ENCODE results near the gene L3MBTL1. TPM values are rescaled to one million over a fixed set of nuclear protein-coding genes. Genes with fewer than 3 reads are reported as not detected.

L3MBTL1 gene
- polyA plus RNA-seq, 3 donors, result 0.31 to 9.0 (median 0.36) TPM

DNA sequence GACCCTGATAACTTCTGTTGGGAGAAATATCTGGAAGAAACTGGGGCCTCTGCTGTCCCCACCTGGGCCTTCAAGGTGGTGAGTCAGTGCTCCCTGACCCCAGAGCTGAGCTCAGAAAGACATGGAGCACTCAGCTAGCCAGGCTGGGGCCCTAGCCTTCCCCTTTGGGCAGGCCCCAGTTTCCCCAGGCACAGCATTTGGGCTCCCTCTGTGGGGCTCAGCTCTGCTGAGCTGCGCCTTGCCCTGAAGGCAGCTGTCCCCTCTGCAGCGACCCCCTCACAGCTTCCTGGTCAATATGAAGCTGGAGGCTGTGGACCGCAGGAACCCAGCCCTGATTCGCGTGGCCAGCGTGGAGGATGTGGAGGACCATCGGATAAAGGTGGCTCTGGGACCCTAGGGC is 26.5 kb downstream of the L3MBTL1 start:
- no peak overlapping the region for H3K27ac ChIP-seq (ENCODE audit: low read depth in 1 of 2, low read length in 2 of 2)
- no peaks in the 10 kb centered on the region for H4K20me1 ChIP-seq (ENCODE audit: insufficient read depth, low read length)
- H3K27me3 Mint-ChIP-seq (ENCODE audit: low read depth in 3 of 3), result peaks cover 0 to 1% (median 0%) of the 10 kb centered on the region in 3 donors
- no peak for DNase-seq
- no peaks in the 10 kb centered on the region for H3K27me3 ChIP-seq (ENCODE audit: control insufficient read depth in 2 of 2, insufficient read depth in 2 of 2, low read length in 2 of 2)
- H3K36me3 Mint-ChIP-seq, result peaks cover 6 to 11% of the 10 kb centered on the region in 2 donors
- no peak for TF ChIP-seq CTCF (IDR thresholded peaks at IDR 0.05)
- H3K27ac Mint-ChIP-seq, result no peak overlapping the region
- H3K9ac ChIP-seq (ENCODE audit: insufficient read depth, low read length, poor library complexity, severe bottlenecking), result no peak overlapping the region
- WGBS (ENCODE audit: insufficient coverage), result 98% methylated on average over 7 of the region's 7 CpGs
- intact Hi-C loops (cut with micrococcal nuclease), result loop anchor here (10.0 kb wide), 2 partner anchors 161 to 551 kb away; no protein-coding TSS in a partner anchor
- H3K4me1 ChIP-seq (ENCODE audit: control insufficient read depth in 1 of 2, insufficient read depth in 2 of 2, low read length in 2 of 2), result peaks cover 10% of the 10 kb centered on the region in 2 donors
- peaks cover 14% of the 10 kb centered on the region for H3K4me1 Mint-ChIP-seq
- no peak overlapping the region for H2AFZ ChIP-seq (ENCODE audit: insufficient read depth, low read depth, low read length, poor library complexity, severe bottlenecking)
- no peaks in the 10 kb centered on the region for H3K9me3 ChIP-seq (replicated peaks in 1 of 2; ENCODE audit: control insufficient read depth in 1 of 2, insufficient read depth in 1 of 2, low read length in 2 of 2)
- no peaks in the 10 kb centered on the region for H3K9me3 Mint-ChIP-seq
- H3K4me2 ChIP-seq (replicated peaks; ENCODE audit: extremely low read depth, low read length, poor library complexity, severe bottlenecking), result no peak overlapping the region
- no peak overlapping the region for H3K4me3 Mint-ChIP-seq
- H3K4me3 ChIP-seq (replicated peaks in 1 of 3; ENCODE audit: low read depth in 2 of 3, low read length in 3 of 3), result no peak overlapping the region
- peaks cover 0 to 12% of the 10 kb centered on the region in 2 donors for H3K36me3 ChIP-seq (replicated peaks in 1 of 2; ENCODE audit: control insufficient read depth in 1 of 2, insufficient read depth in 2 of 2, low read length in 2 of 2)
- H3K79me2 ChIP-seq (ENCODE audit: insufficient read depth, low read length), result no peaks in the 10 kb centered on the region

- Histone ChIP-seq H2AFZ (ENCODE audit: insufficient read depth, low read depth, low read length, poor library complexity, severe bottlenecking) (no peak overlapping the region), H3K27me3 (ENCODE audit: control insufficient read depth in 2 of 2, insufficient read depth in 2 of 2, low read length in 2 of 2) (no peaks in the 10 kb centered on the region), H3K4me2 (replicated peaks; ENCODE audit: extremely low read depth, low read length, poor library complexity, severe bottlenecking) (no peak overlapping the region), H3K9me3 (replicated peaks in 1 of 2; ENCODE audit: control insufficient read depth in 1 of 2, insufficient read depth in 1 of 2, low read length in 2 of 2) (no peaks in the 10 kb centered on the region), H3K36me3 (replicated peaks in 1 of 2; ENCODE audit: control insufficient read depth in 1 of 2, insufficient read depth in 2 of 2, low read length in 2 of 2) (peaks cover 0 to 12% of the 10 kb centered on the region in 2 donors), H4K20me1 (ENCODE audit: insufficient read depth, low read length) (no peaks in the 10 kb centered on the region), H3K79me2 (ENCODE audit: insufficient read depth, low read length) (no peaks in the 10 kb centered on the region), H3K4me1 (ENCODE audit: control insufficient read depth in 1 of 2, insufficient read depth in 2 of 2, low read length in 2 of 2) (peaks cover 10% of the 10 kb centered on the region in 2 donors), H3K4me3 (replicated peaks in 1 of 3; ENCODE audit: low read depth in 2 of 3, low read length in 3 of 3) (no peak overlapping the region), H3K27ac (ENCODE audit: low read depth in 1 of 2, low read length in 2 of 2) (no peak overlapping the region), H3K9ac (ENCODE audit: insufficient read depth, low read length, poor library complexity, severe bottlenecking) (no peak overlapping the region)
- Mint-ChIP-seq H3K4me3 (no peak overlapping the region), H3K27me3 (ENCODE audit: low read depth in 3 of 3) (no peaks in the 10 kb centered on the region), H3K36me3 (peaks cover 6 to 9% of the 10 kb centered on the region in 2 donors), H3K9me3 (no peaks in the 10 kb centered on the region), H3K27ac (peak overlapping the region in 3 of 7 donors; percentile 31 to 35 (median 33)), H3K4me1 (peaks cover 14% of the 10 kb centered on the region)
- WGBS (ENCODE audit: insufficient coverage), result 94% methylated on average over 6 of the region's 8 CpGs
- intact Hi-C loops (cut with micrococcal nuclease), result loop anchor here (10.0 kb wide), 2 partner anchors 160 to 550 kb away; no protein-coding TSS in a partner anchor
- no peak for TF ChIP-seq CTCF (IDR thresholded peaks at IDR 0.05)
- no peak for DNase-seq
Observed at GRCh38 chr20:43534791-43535350, 27.4 kb downstream of the L3MBTL1 start.
